ENCODE results near the gene DNAI1.

- TF ChIP-seq POLR2A (IDR thresholded peaks at IDR 0.05; ENCODE audit: low read depth, low read length) (no peak), POLR2AphosphoS5 (IDR thresholded peaks at IDR 0.05; ENCODE audit: low read depth, low read length) (no peak), TAF1 (IDR thresholded peaks at IDR 0.05; ENCODE audit: borderline replicate concordance, low read depth, low read length) (no peak)
Observed at GRCh38 chr9:34419716-34420504, 38.7 kb upstream of the DNAI1 start.

Measured in GM12892 (cell line).